HepG2 (cell line): Measurements from ENCODE around the gene CDK10. TPM values are rescaled to one million over a fixed set of nuclear protein-coding genes. Genes with fewer than 3 reads are reported as not detected.

Experiments
- ATAC-seq: fragments of 200-7000 bp; cut with Tn5 transposase; 3 replicates; pipeline ENCODE4 v1.9.1; 2020; ENCODE audit warnings: mild to moderate bottlenecking, moderate library complexity
- BruUV-seq: library from RNA; stranded (reverse); fragments of 400-500 nt; replicated peaks from 2 replicates; lab custom pipeline; 2021; lab: Mats Ljungman, UMichigan
- CTCF ChIA-PET: fragments of 300-600 bp; formaldehyde crosslinking; extraction: SDS; loops from one replicate; lab custom pipeline; 2021; ENCODE audit warnings: low total read pairs, inconsistent platforms, low intra/inter-chr PET ratio; lab: Yijun Ruan, JAX
- POLR2A ChIA-PET: fragments of 350-600 bp; sonication (Branson Sonifier 250); formaldehyde crosslinking; loops from one replicate; lab custom pipeline; 2020; ENCODE audit warnings: antibody characterized with exemption, inconsistent platforms; lab: Yijun Ruan, JAX
- DNase-seq: peaks from one replicate; pipeline ENCODE4 v3.0.0-alpha.2; 2015; ENCODE audit warnings: low spot score
- FAIRE-seq: peaks from 3 replicates; lab custom pipeline; 2011; peaks lifted over from hg19 to GRCh38; lab: Jason Lieb, UNC
- H2AFZ ChIP-seq: one replicate; pipeline ENCODE4 v1.6.1; 2011; ENCODE audit warnings: low read length, inconsistent platforms
- H3K27ac ChIP-seq: fragments of 300-600 bp; 3 replicates; pipeline ENCODE4 v1.8.0; 2011; ENCODE audit warnings: mixed run types, mild to moderate bottlenecking, mixed read lengths, low read length, inconsistent platforms; ENCODE audit not compliant: insufficient read depth; ENCODE audit errors: extremely low read length
- H3K27me3 ChIP-seq, 2 experiments: fragments of 200-600 bp in 1 of 2; 2 replicates in 1 of 2; 3 replicates in 1 of 2; pipeline versions ENCODE4 v1.6.0 to v1.8.0; 2011; ENCODE audit warnings: low read length in 2 of 2, mild to moderate bottlenecking in 2 of 2, moderate library complexity in 2 of 2, inconsistent platforms in 1 of 2; ENCODE audit not compliant: insufficient read depth in 2 of 2, control insufficient read depth in 1 of 2
- H3K36me3 ChIP-seq, 2 experiments: fragments of 200-600 bp in 1 of 2; replicated peaks in 1 of 2; 2 replicates in 1 of 2; 3 replicates in 1 of 2; pipeline versions ENCODE4 v1.5.1 to v1.8.0; 2011; ENCODE audit warnings: low read length in 2 of 2, inconsistent platforms in 1 of 2; ENCODE audit not compliant: insufficient read depth in 2 of 2, control insufficient read depth in 1 of 2
- H3K4me1 ChIP-seq: 2 replicates; pipeline ENCODE4 v1.5.1; 2012; ENCODE audit warnings: low read length, inconsistent platforms; ENCODE audit not compliant: insufficient read depth
- H3K4me2 ChIP-seq: 2 replicates; pipeline ENCODE4 v1.6.0; 2011; ENCODE audit warnings: low read depth, low read length, inconsistent platforms
- H3K4me3 ChIP-seq, 3 experiments: fragments of 200-600 bp in 1 of 3; sonication (generic), shearing (Covaris generic) in 1 of 3; replicated peaks in 1 of 3; 2 replicates each; pipeline ENCODE4 v1.5.1; 2011 to 2016; ENCODE audit warnings: low read length in 3 of 3, inconsistent platforms in 2 of 3, low read depth in 2 of 3, mild to moderate bottlenecking in 2 of 3, control low read depth in 1 of 3, mixed read lengths in 1 of 3; ENCODE audit not compliant: insufficient read depth in 1 of 3
- H3K79me2 ChIP-seq: one replicate; pipeline ENCODE4 v1.6.1; 2011; ENCODE audit warnings: low read length, inconsistent platforms; ENCODE audit not compliant: insufficient read depth
- H3K9ac ChIP-seq: 2 replicates; pipeline ENCODE4 v1.6.0; 2011; ENCODE audit warnings: mild to moderate bottlenecking, low read depth, low read length, inconsistent platforms; ENCODE audit not compliant: insufficient read depth
- H3K9me3 ChIP-seq: 2 replicates; pipeline ENCODE4 v1.5.1; 2012; ENCODE audit warnings: mild to moderate bottlenecking, low read length
- H4K20me1 ChIP-seq: 2 replicates; pipeline ENCODE4 v1.6.0; 2011; ENCODE audit warnings: inconsistent platforms, mild to moderate bottlenecking, low read length, moderate library complexity; ENCODE audit not compliant: insufficient read depth
- ATF7 ChIP-seq, 2 experiments: fragments of 450-650 bp in 1 of 2; sonication (generic) in 1 of 2; formaldehyde crosslinking in 1 of 2; IDR thresholded peaks; 2 replicates each; pipeline versions ENCODE4 v1.4.0 to v1.6.1; 2016 to 2020; ENCODE audit warnings: antibody characterized with exemption in 1 of 2, mild to moderate bottlenecking in 1 of 2, missing genetic modification reagents in 1 of 2
- CREB1 ChIP-seq, 2 experiments: fragments of 450-650 bp in 1 of 2; IDR thresholded peaks; 2 replicates each; pipeline ENCODE4 v1.6.1; 2016 to 2017; ENCODE audit warnings: control low read depth in 1 of 2, mild to moderate bottlenecking in 1 of 2, missing compliant biosample characterization in 1 of 2, missing genetic modification characterization in 1 of 2
- DZIP1 ChIP-seq: sonication (generic); formaldehyde crosslinking; IDR thresholded peaks from 2 replicates; pipeline ENCODE4 v1.5.0; 2020; ENCODE audit warnings: mild to moderate bottlenecking, missing genetic modification reagents
- HIC2 ChIP-seq: sonication (generic); formaldehyde crosslinking; IDR thresholded peaks from 2 replicates; pipeline ENCODE4 v1.9.0; 2022; ENCODE audit warnings: low read depth, missing genetic modification reagents
- HNRNPL ChIP-seq: fragments of 200-400 bp; formaldehyde crosslinking; IDR thresholded peaks from 2 replicates; pipeline ENCODE4 v1.6.1; 2017; ENCODE audit warnings: mild to moderate bottlenecking, low read depth, low read length
- HOXD1 ChIP-seq: sonication (generic); formaldehyde crosslinking; IDR thresholded peaks from 2 replicates; pipeline ENCODE4 v1.5.0; 2020; ENCODE audit warnings: missing genetic modification reagents
- MXI1 ChIP-seq: IDR thresholded peaks from 3 replicates; pipeline ENCODE4 v1.6.1; 2012; ENCODE audit warnings: low read depth, low read length, inconsistent platforms, borderline replicate concordance
- SIN3A ChIP-seq: IDR thresholded peaks from 2 replicates; pipeline ENCODE4 v1.6.1; 2011; ENCODE audit warnings: low read depth, mild to moderate bottlenecking, control low read depth, low read length, borderline replicate concordance
- ZNF143 ChIP-seq: sonication (generic); formaldehyde crosslinking; IDR thresholded peaks from 2 replicates; pipeline ENCODE4 v1.4.0; 2020; ENCODE audit warnings: missing genetic modification reagents
- ZNF530 ChIP-seq: sonication (generic); formaldehyde crosslinking; IDR thresholded peaks from 2 replicates; pipeline ENCODE4 v1.5.0; 2020; ENCODE audit warnings: low read depth, mild to moderate bottlenecking, missing genetic modification reagents
- ZNF724P ChIP-seq: sonication (generic); formaldehyde crosslinking; IDR thresholded peaks from 2 replicates; pipeline ENCODE4 v1.8.0; 2022; ENCODE audit warnings: missing genetic modification reagents, borderline replicate concordance
- ZNF850 ChIP-seq: sonication (generic); formaldehyde crosslinking; conservative IDR thresholded peaks from 2 replicates; pipeline ENCODE4 v1.9.0; 2021; ENCODE audit warnings: mild to moderate bottlenecking, missing genetic modification reagents
- WGBS: methylation state at CpG from one replicate; pipeline ENCODE4 v1.1.6; 2017; ENCODE audit warnings: low lambda C conversion rate; 5-methylcytosine and 5-hydroxymethylcytosine counted together
- in situ Hi-C: cut with HindIII; loops from 2 replicates; pipeline ENCODE4 v1.10.0; 2017; ENCODE audit warnings: low pct_unique_long_range_greater_than_20kb; ENCODE audit not compliant: extremely low pct_ligation_motif_present
- intact Hi-C: fragments of 100-400 bp; cut with micrococcal nuclease; formaldehyde crosslinking; loops from one replicate; pipeline ENCODE4 v1.10.0; 2022; ENCODE audit not compliant: unreplicated experiment
- polyA plus RNA-seq, 8 experiments: library from polyadenylated mRNA; depleted of rRNA in 3 of 8; stranded (reverse) in 7 of 8; unstranded in 1 of 8; fragments of >200 nt; fragmentation: Illumina TruSeq in 4 of 8; extraction: Trizol in 4 of 8; gene quantifications; 2 replicates each; pipeline versions ENCODE4 v1.2.1 to v1.2.3, GENCODE V29; 2011 to 2016; ENCODE audit warnings: low read depth in 4 of 8, missing spikeins in 1 of 8, mixed read lengths in 1 of 8; ENCODE audit not compliant: insufficient read depth in 1 of 8
- total RNA-seq, 5 experiments: library from RNA; depleted of rRNA; stranded (reverse); fragments of >200 nt; fragmentation: Illumina TruSeq; extraction: Trizol; gene quantifications; 2 replicates each; pipeline ENCODE4 v1.2.3, GENCODE V29; 2016; ENCODE audit warnings: low read depth in 1 of 5

The CDK10 gene
- total and polyA plus RNA-seq, 2 of the 13 experiments (the other 11 are each of a cell fraction or from before 2014, with no cell fraction given): 2.5 to 3.9 TPM

- WGBS: 88% methylated on average over 16 of the region's 16 CpGs
- ATAC-seq (no peak), FAIRE-seq (no peak), DNase-seq (no peak)
- Histone ChIP-seq H3K27ac (no peak overlapping the region), H3K9ac (no peak overlapping the region), H3K27me3 (no peaks in the 10 kb centered on the region), H3K4me1 (peaks cover 89% of the 10 kb centered on the region), H3K79me2 (no peaks in the 10 kb centered on the region), H3K4me2 (no peak overlapping the region), H3K4me3 (no peak overlapping the region), H3K36me3 (no peaks in the 10 kb centered on the region), H3K9me3 (peaks cover 5% of the 10 kb centered on the region), H2AFZ (no peak overlapping the region), H4K20me1 (no peaks in the 10 kb centered on the region)
- in situ Hi-C loops (no loop called here), intact Hi-C loops (no loop called here)
- ChIA-PET POLR2A (interaction anchor here (3.2 kb wide), 1 partner anchor 10 kb away, joined by 20 read pairs; no protein-coding TSS in a partner anchor), CTCF (no interaction called here)
- TF ChIP-seq HNRNPL (no peak), SIN3A (no peak), ATF7 (IDR thresholded peaks at IDR 0.05) (peak; percentile 96), ATF7 (CRISPR knock-in tag; IDR thresholded peaks at IDR 0.05) (no peak), ZNF143 (no peak), ZNF530 (no peak), ZNF850 (CRISPR knock-in tag) (no peak), HOXD1 (CRISPR knock-in tag) (no peak), DZIP1 (CRISPR knock-in tag) (no peak), HIC2 (CRISPR knock-in tag) (no peak), ZNF724P (CRISPR knock-in tag) (no peak), MXI1 (no peak), CREB1 (IDR thresholded peaks at IDR 0.05) (peak; percentile 57), CREB1 (CRISPR knock-in tag; IDR thresholded peaks at IDR 0.05) (no peak)
- no TSS peak for BruUV-seq
Observed at GRCh38 chr16:89690392-89690901, 4.0 kb downstream of the CDK10 start.
